HL-60/S4 treated with retinoic acid at 250 ng/mL for 4 days and 3 days (cell line): Measurements from ENCODE around the gene EFL1.

Experiments used
- in situ Hi-C: fragments of 300-500 bp; cut with MboI; formaldehyde crosslinking; loops from 2 replicates; pipeline ENCODE4 v1.7.0; 2022; ENCODE audit warnings: low sequenced_read_pairs

Gene EFL1

GRCh38 chr15:82165948-82166376, 96.6 kb downstream of the EFL1 start:
- in situ Hi-C loops = no loop called here

GRCh38 chr15:82159922-82160321, 102.6 kb downstream of the EFL1 start:
- in situ Hi-C loops = no loop called here

GRCh38 chr15:82158811-82159210, 103.7 kb downstream of the EFL1 start:
- in situ Hi-C loops = no loop called here

GRCh38 chr15:82150645-82151044, 111.9 kb downstream of the EFL1 start:
- in situ Hi-C loops = no loop called here

- in situ Hi-C loops = no loop called here
These were observed 115.5 kb downstream of the EFL1 start for GRCh38 chr15:82146990-82147461.

- in situ Hi-C loops = no loop called here
These were observed 116.0 kb downstream of the EFL1 start for GRCh38 chr15:82146576-82146975.

- in situ Hi-C loops = no loop called here
These were observed 118.8 kb downstream of the EFL1 start for GRCh38 chr15:82143390-82144385.

GRCh38 chr15:82140886-82141285, 121.6 kb downstream of the EFL1 start:
- in situ Hi-C loops = no loop called here

GRCh38 chr15:82139823-82140268, 122.7 kb downstream of the EFL1 start:
- in situ Hi-C loops = no loop called here

- in situ Hi-C loops = no loop called here
These were observed 124.2 kb downstream of the EFL1 start for GRCh38 chr15:82138306-82138705.

GRCh38 chr15:82137261-82137660, 125.3 kb downstream of the EFL1 start:
- in situ Hi-C loops = no loop called here

GRCh38 chr15:82136120-82136519, 126.4 kb downstream of the EFL1 start:
- in situ Hi-C loops = no loop called here

GRCh38 chr15:82135638-82136037, 126.9 kb downstream of the EFL1 start:
- in situ Hi-C loops = no loop called here

GRCh38 chr15:82134461-82134860, 128.1 kb downstream of the EFL1 start:
- in situ Hi-C loops = no loop called here

- in situ Hi-C loops = no loop called here
These were observed 129.3 kb downstream of the EFL1 start for GRCh38 chr15:82133251-82133650.

- in situ Hi-C loops = no loop called here
These were observed 129.8 kb downstream of the EFL1 start for GRCh38 chr15:82132742-82133141.

- in situ Hi-C loops = no loop called here
These were observed 130.4 kb downstream of the EFL1 start for GRCh38 chr15:82132096-82132495.

GRCh38 chr15:82130248-82130647, 132.3 kb downstream of the EFL1 start:
- in situ Hi-C loops = no loop called here

- in situ Hi-C loops = no loop called here
These were observed 132.8 kb downstream of the EFL1 start for GRCh38 chr15:82129761-82130160.

- in situ Hi-C loops = no loop called here
These were observed 133.3 kb downstream of the EFL1 start for GRCh38 chr15:82129149-82129692.

- in situ Hi-C loops = no loop called here
These were observed 134.0 kb downstream of the EFL1 start for GRCh38 chr15:82128401-82129148.
